ENCODE measurements around the gene GPR142.

GPR142 gene

GRCh38 chr17:74385201-74385600 lies 17.9 kb downstream of the GPR142 start:
- no peaks in the 10 kb centered on the region for H3K36me3 ChIP-seq (ENCODE audit: control insufficient read depth in 2 of 2, insufficient read depth in 1 of 2, low read length in 2 of 2)
- ChIA-PET POLR2A (no interaction called here), CTCF (interaction anchor here (0.7 to 15.0 kb wide), 5 partner anchors 10 to 386 kb away, joined by 3 to 453 read pairs (median 3); no protein-coding TSS in a partner anchor)
- TF ChIP-seq, protein P1, sequence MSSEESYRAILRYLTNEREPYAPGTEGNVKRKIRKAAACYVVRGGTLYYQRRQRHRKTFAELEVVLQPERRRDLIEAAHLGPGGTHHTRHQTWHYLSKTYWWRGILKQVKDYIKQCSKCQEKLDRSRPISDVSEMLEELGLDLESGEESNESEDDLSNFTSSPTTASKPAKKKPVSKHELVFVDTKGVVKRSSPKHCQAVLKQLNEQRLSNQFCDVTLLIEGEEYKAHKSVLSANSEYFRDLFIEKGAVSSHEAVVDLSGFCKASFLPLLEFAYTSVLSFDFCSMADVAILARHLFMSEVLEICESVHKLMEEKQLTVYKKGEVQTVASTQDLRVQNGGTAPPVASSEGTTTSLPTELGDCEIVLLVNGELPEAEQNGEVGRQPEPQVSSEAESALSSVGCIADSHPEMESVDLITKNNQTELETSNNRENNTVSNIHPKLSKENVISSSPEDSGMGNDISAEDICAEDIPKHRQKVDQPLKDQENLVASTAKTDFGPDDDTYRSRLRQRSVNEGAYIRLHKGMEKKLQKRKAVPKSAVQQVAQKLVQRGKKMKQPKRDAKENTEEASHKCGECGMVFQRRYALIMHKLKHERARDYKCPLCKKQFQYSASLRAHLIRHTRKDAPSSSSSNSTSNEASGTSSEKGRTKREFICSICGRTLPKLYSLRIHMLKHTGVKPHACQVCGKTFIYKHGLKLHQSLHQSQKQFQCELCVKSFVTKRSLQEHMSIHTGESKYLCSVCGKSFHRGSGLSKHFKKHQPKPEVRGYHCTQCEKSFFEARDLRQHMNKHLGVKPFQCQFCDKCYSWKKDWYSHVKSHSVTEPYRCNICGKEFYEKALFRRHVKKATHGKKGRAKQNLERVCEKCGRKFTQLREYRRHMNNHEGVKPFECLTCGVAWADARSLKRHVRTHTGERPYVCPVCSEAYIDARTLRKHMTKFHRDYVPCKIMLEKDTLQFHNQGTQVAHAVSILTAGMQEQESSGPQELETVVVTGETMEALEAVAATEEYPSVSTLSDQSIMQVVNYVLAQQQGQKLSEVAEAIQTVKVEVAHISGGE (tag by site-specific recombination; conservative IDR thresholded peaks at IDR 0.05; ENCODE audit: low read depth): no peak
- no peak for TF ChIP-seq ZNF391 (tag by site-specific recombination; IDR thresholded peaks at IDR 0.05; ENCODE audit: borderline replicate concordance, low read depth)
- no peak for TF ChIP-seq ZNF121 (tag by site-specific recombination; IDR thresholded peaks at IDR 0.05)
- TF ChIP-seq ZBTB8A (tag by site-specific recombination; IDR thresholded peaks at IDR 0.05): no peak
- TF ChIP-seq ZNF266 (tag by site-specific recombination; IDR thresholded peaks at IDR 0.05; ENCODE audit: low read depth): no peak
- TF ChIP-seq ZBTB44 (tag by site-specific recombination; IDR thresholded peaks at IDR 0.05): no peak
- no peak for TF ChIP-seq ZNF202 (tag by site-specific recombination; IDR thresholded peaks at IDR 0.05; ENCODE audit: borderline replicate concordance)
- no peak for TF ChIP-seq ZNF155 (tag by site-specific recombination; IDR thresholded peaks at IDR 0.05)
- TF ChIP-seq, protein P2, sequence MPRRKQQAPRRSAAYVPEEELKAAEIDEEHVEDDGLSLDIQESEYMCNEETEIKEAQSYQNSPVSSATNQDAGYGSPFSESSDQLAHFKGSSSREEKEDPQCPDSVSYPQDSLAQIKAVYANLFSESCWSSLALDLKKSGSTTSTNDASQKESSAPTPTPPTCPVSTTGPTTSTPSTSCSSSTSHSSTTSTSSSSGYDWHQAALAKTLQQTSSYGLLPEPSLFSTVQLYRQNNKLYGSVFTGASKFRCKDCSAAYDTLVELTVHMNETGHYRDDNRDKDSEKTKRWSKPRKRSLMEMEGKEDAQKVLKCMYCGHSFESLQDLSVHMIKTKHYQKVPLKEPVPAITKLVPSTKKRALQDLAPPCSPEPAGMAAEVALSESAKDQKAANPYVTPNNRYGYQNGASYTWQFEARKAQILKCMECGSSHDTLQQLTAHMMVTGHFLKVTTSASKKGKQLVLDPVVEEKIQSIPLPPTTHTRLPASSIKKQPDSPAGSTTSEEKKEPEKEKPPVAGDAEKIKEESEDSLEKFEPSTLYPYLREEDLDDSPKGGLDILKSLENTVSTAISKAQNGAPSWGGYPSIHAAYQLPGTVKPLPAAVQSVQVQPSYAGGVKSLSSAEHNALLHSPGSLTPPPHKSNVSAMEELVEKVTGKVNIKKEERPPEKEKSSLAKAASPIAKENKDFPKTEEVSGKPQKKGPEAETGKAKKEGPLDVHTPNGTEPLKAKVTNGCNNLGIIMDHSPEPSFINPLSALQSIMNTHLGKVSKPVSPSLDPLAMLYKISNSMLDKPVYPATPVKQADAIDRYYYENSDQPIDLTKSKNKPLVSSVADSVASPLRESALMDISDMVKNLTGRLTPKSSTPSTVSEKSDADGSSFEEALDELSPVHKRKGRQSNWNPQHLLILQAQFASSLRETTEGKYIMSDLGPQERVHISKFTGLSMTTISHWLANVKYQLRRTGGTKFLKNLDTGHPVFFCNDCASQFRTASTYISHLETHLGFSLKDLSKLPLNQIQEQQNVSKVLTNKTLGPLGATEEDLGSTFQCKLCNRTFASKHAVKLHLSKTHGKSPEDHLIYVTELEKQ (tag by site-specific recombination; IDR thresholded peaks at IDR 0.05; ENCODE audit: borderline replicate concordance): no peak
- no peak for TF ChIP-seq MZF1 (tag by site-specific recombination; IDR thresholded peaks at IDR 0.05; ENCODE audit: borderline replicate concordance)
- TF ChIP-seq ZNF629 (tag by site-specific recombination; IDR thresholded peaks at IDR 0.05): no peak
- TF ChIP-seq ZNF473 (tag by site-specific recombination; IDR thresholded peaks at IDR 0.05): no peak
- no peak for TF ChIP-seq REST (tag by site-specific recombination; IDR thresholded peaks at IDR 0.05)
- TF ChIP-seq, protein P3, sequence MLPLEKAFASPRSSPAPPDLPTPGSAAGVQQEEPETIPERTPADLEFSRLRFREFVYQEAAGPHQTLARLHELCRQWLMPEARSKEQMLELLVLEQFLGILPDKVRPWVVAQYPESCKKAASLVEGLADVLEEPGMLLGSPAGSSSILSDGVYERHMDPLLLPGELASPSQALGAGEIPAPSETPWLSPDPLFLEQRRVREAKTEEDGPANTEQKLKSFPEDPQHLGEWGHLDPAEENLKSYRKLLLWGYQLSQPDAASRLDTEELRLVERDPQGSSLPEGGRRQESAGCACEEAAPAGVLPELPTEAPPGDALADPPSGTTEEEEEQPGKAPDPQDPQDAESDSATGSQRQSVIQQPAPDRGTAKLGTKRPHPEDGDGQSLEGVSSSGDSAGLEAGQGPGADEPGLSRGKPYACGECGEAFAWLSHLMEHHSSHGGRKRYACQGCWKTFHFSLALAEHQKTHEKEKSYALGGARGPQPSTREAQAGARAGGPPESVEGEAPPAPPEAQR (tag by site-specific recombination; IDR thresholded peaks at IDR 0.05): no peak
- TF ChIP-seq KLF16 (tag by site-specific recombination; IDR thresholded peaks at IDR 0.05): no peak
- H3K27ac ChIP-seq (ENCODE audit: extremely low read depth, low read depth, low read length): no peak overlapping the region
- no peaks in the 10 kb centered on the region for H3K9me3 ChIP-seq (ENCODE audit: control insufficient read depth, insufficient read depth, low read depth, low read length)
- H3K4me1 ChIP-seq (ENCODE audit: control insufficient read depth, insufficient read depth, low read length): no peaks in the 10 kb centered on the region; the same call in 1 of the 2 replicates
- no peak overlapping the region for H3K4me3 ChIP-seq (ENCODE audit: low read depth, low read length)
